Measurements from ENCODE around the gene CLOCK.

The CLOCK gene

GRCh38 chr4:55435141-55435841, 111.4 kb downstream of the CLOCK start:
- FAIRE-seq, result no peak
- no peak for TF ChIP-seq CTCF (IDR thresholded peaks at IDR 0.05; ENCODE audit: insufficient read depth, missing control alignments)
- no peak for DNase-seq (ENCODE audit: insufficient read length, low spot score)

- DNase-seq (ENCODE audit: insufficient read length, low spot score) (no peak), FAIRE-seq (no peak)
- no peak for TF ChIP-seq CTCF (IDR thresholded peaks at IDR 0.05; ENCODE audit: insufficient read depth, missing control alignments)
These were observed 114.9 kb downstream of the CLOCK start for GRCh38 chr4:55431710-55432336.

- no peak for TF ChIP-seq CTCF (IDR thresholded peaks at IDR 0.05; ENCODE audit: insufficient read depth, missing control alignments)
- FAIRE-seq (no peak), DNase-seq (ENCODE audit: insufficient read length, low spot score) (no peak)
These were observed 121.9 kb downstream of the CLOCK start for GRCh38 chr4:55424791-55425190.

GRCh38 chr4:55416176-55416575, 130.5 kb downstream of the CLOCK start:
- TF ChIP-seq CTCF (IDR thresholded peaks at IDR 0.05; ENCODE audit: insufficient read depth, missing control alignments), result no peak
- FAIRE-seq, result no peak
- no peak for DNase-seq (ENCODE audit: insufficient read length, low spot score)

- DNase-seq (ENCODE audit: insufficient read length, low spot score) (no peak), FAIRE-seq (no peak)
- TF ChIP-seq CTCF (IDR thresholded peaks at IDR 0.05; ENCODE audit: insufficient read depth, missing control alignments), result no peak
These were observed 135.1 kb downstream of the CLOCK start for GRCh38 chr4:55411621-55412020.

- TF ChIP-seq CTCF (IDR thresholded peaks at IDR 0.05; ENCODE audit: insufficient read depth, missing control alignments), result no peak
- FAIRE-seq, result no peak
These were observed 136.3 kb downstream of the CLOCK start for GRCh38 chr4:55410431-55410830.

More at GRCh38 chr4:55410431-55410830, 136.3 kb downstream of the CLOCK start:
- no peak for DNase-seq (ENCODE audit: insufficient read length, low spot score)
